LNCAP (cell line): Measurements from ENCODE around the gene SRBD1.

Experiments used
- CTCF ChIP-seq: fragments of 450-650 bp; IDR thresholded peaks from 2 replicates; pipeline ENCODE4 v1.5.1; 2017; ENCODE audit warnings: mild to moderate bottlenecking

SRBD1 gene

DNA sequence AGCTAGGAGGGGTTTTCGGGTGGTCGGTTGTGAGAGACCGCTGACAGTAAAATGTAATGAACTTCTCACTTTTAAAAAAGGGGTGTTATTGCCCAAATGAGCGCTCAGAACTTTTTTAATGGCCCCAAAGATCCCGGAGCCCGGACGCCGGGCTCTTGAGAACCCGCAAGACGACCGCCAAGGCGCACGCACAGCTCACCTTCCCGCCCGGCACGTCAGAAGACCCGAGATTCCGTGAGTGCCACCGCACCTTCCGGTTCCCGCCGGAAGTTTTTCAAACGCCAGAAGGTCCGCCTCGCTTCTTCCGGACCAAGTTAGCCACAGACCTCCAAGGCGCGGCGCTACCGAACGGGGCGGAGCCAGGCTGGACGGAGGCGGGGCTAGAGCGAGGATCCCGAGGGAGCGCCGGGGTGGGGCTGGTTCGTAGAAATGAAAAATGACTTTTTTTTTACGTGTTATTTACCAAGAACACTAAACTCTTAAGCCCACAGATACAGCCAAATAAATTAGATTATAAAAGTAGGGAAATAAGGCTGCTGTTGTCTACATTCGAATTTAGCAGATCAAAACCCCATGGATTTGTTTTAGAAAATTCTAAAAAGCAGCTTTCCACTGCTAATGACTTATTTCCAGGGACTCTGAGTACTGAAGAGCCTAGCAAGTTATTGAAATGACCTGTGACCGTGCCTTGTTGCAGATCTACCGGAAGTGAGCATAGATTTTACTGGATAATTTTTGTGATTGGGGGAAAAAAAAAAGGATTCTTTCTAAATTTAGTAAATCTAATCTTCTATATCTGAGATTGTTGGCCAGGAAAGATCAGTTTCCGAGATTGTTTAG lies at the start of gene SRBD1:
Gene SRBD1 (minus strand): TSS at position 248 of the 840 bp plus-strand sequence. CDS start 5,826 bp downstream, outside the sequence.
- TF ChIP-seq CTCF: no peak

DNA sequence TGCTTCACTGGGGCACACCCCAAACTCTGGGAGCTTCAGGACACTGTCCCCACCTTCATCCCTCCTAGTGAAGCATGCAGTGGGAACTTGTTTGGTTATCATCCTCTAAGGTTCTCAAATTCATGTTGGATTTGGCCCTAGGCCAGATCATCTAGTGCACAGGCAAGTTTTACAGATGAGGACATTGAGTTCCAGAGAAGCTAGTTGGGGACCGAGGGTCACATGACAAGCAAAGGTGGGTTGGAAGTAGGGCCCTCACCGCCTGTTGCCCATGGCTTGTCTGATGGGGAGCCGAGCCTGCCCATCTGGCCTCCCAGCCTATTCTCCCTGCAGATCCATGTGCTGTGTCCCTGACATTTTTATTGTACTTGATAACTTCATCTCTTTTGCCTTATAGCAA lies 43.2 kb upstream of the SRBD1 start:
- TF ChIP-seq CTCF: no peak

DNA sequence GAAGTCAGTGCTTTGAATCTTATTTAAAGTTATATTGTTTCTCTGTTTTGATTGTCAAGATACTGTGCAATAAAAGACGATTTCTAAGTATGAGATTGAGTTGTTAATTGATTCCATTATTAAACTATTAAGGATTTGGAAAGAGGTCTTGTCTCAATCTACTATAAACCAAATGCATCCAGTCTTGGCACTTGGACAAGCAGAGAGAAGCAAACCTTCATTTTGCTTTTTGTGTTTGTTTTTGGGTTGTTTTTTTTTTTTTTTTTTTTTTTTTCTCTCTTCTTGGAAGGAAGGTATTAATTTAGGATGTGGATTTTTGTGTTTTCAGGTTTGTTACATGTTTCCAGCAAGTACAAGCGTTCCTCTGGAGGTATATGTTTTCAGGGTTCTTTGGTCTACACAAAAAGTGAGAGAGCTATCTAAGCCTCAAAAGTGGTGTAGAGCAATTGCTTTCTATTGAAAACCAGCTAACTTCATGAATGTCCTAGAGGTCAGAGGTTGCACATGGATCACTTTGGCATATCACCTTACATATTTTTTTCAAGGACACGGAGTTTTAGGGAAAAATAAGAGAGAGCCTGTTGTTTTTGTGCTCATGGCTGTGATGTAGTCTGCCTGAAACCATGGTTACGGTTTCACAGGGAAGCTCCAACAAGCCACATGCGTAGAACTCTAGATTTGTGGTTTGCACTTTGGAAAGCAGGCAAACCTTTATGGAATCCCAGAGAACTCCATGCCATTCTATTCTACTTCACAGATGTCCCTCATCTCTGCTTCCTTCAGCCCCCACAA lies 42.3 kb upstream of the SRBD1 start:
- TF ChIP-seq CTCF: no peak

GRCh38 chr2:45652090-45653031 lies 41.3 kb upstream of the SRBD1 start:
- no peak for TF ChIP-seq CTCF

DNA sequence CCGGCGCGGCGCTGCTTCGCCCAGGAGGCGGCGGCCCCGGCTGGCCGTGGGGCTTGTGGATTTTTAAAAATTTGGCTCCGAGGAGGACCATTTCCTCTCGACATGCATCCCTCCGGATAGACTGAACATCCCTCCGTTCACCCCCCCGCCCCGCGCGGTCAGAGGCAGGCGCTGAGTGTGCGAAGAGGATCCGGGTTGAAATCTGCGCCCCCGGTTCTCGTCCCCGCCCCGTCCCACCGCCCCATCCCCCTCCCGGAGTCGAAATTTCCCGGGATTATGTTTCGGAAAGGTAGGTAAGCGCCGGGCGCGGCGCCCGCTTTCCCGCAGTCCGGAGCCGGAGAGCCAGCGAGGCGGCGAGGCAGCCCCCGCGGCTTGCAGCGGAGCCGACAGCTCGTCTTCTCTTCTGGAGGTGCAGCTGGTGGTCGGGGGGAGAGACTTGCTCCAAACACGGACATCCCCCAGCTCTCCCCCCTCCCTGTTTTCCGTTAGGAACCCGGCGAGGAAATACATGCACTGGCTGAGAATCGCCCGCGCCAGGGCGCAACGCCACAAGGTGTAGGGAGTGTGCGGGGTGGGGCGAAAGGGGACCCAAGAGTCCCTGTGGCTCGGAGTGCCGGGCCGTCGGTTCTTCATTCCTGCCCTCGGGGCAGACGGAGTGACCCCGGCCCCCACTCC lies 40.5 kb upstream of the SRBD1 start, which contains the start of gene PRKCE:
Gene PRKCE (plus strand): TSS at position 261 of the 675 bp plus-strand sequence.
- no peak for TF ChIP-seq CTCF

GRCh38 chr2:45650851-45651414 lies 39.9 kb upstream of the SRBD1 start:
- TF ChIP-seq CTCF: peak; percentile 38
